Smooth muscle cell (in vitro differentiated cells): ENCODE measurements around the gene TMEM185B. TPM values are rescaled to one million over a fixed set of nuclear protein-coding genes. Genes with fewer than 3 reads are reported as not detected.

Source experiments
- polyA plus RNA-seq: library from polyadenylated mRNA; unstranded; fragments of >200 nt; fragmentation: Nextera tagmentation; extraction: Ambion mirVana; gene quantifications from 2 replicates; pipeline ENCODE4 v1.2.1, GENCODE V29; 2016
- small RNA-seq: library from RNA; depleted of rRNA; stranded (forward); fragments of <200 nt; gene quantifications from one replicate; pipeline ENCODE3, GENCODE V24; 2014
- total RNA-seq: library from RNA; depleted of rRNA; stranded (reverse); fragments of >200 nt; gene quantifications from 2 replicates; pipeline ENCODE4 v1.2.3, GENCODE V29; 2014

The TMEM185B gene
- total and polyA plus RNA-seq, 2 experiments from 2014 or later = 18.2 to 27.8 TPM

Small RNA genes lying within 50 kb of the gene (small RNA-seq; reads per million reads assigned to genes)
- gene MTND4LP14 (not detected), gene RF00019 (not detected)

Other genes starting within 250 kb of the TMEM185B start
- 13.2 and 17.2 TPM in 2 replicates for gene EPB41L5, start 210.3 kb downstream of the TMEM185B start, total RNA-seq
- gene EPB41L5, start 210.3 kb downstream of the TMEM185B start, polyA plus RNA-seq = 4.6 and 8.3 TPM in 2 replicates
- gene RALB, start 29.5 kb upstream of the TMEM185B start, total RNA-seq = 72.1 and 73.4 TPM in 2 replicates
- gene RALB, start 29.5 kb upstream of the TMEM185B start, polyA plus RNA-seq = 69.9 and 71.3 TPM in 2 replicates
- gene INHBB, start 122.7 kb upstream of the TMEM185B start, total RNA-seq = 0.09 TPM in 1 of 2 replicates, not detected in the other
- gene INHBB, start 122.7 kb upstream of the TMEM185B start, polyA plus RNA-seq = 0.06 and 0.53 TPM in 2 replicates